ENCODE results near the gene FNDC4. TPM values are rescaled to one million over a fixed set of nuclear protein-coding genes. Genes with fewer than 3 reads are reported as not detected.

Gene FNDC4
- total RNA-seq, 2 donors from 2014 or later, result 11.6 to 14.6 TPM

GRCh38 chr2:27537287-27537686 lies 42.3 kb upstream of the FNDC4 start:
- no peaks in the 10 kb centered on the region for H3K36me3 ChIP-seq (ENCODE audit: control insufficient read depth, insufficient read depth, low read length)
- H3K36me3 Mint-ChIP-seq (ENCODE audit: low read depth), result no peaks in the 10 kb centered on the region
- H3K27ac ChIP-seq (ENCODE audit: low read depth, low read length), result no peak overlapping the region
- no peaks in the 10 kb centered on the region for H3K4me1 ChIP-seq (ENCODE audit: control insufficient read depth, insufficient read depth, low read length)
- H3K4me1 Mint-ChIP-seq, result no peaks in the 10 kb centered on the region
- H3K27me3 ChIP-seq (ENCODE audit: control insufficient read depth, insufficient read depth, low read length, poor library complexity, severe bottlenecking), result peaks cover 37% of the 10 kb centered on the region
- no peak for TF ChIP-seq CTCF (conservative IDR thresholded peaks at IDR 0.05)
- no peak overlapping the region for H3K27ac Mint-ChIP-seq
- no peak for DNase-seq
- H3K4me3 Mint-ChIP-seq, result no peak overlapping the region
- H3K9me3 Mint-ChIP-seq, result peaks cover 12% of the 10 kb centered on the region
- H3K9ac ChIP-seq (ENCODE audit: extremely low read depth, low read length, poor library complexity, severe bottlenecking), result no peak overlapping the region
- 87 to 94% methylated on average over 3 to 4 of the region's 4 CpGs for WGBS, 2 experiments (ENCODE audit: insufficient coverage in 1 of 2, insufficient read length in 1 of 2)
- no peaks in the 10 kb centered on the region for H3K9me3 ChIP-seq (ENCODE audit: control insufficient read depth, low read length)
- H3K27me3 Mint-ChIP-seq (ENCODE audit: insufficient read depth), result peaks cover 27% of the 10 kb centered on the region
- H3K4me3 ChIP-seq (ENCODE audit: low read length), result no peak overlapping the region

DNA sequence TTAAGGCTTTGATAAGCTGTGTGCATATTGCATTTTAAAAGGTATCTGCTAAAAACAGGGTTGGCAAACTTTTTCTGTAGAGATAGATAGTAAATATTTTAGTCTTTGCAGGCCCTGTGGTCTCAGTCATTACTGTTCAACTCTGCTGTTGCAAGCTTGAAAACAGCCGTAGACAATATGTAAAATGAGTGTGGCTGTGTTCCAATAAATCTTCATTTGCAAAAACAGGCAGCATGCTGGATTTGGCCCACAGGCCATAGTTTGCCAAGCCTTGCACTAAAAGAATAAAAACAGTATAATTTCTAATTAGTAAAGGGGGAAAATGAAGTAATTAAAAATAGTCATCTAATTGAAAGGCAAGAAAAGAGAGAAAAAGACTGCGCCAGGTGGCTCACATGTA lies 37.0 kb upstream of the FNDC4 start:
- no peaks in the 10 kb centered on the region for H3K4me1 ChIP-seq (ENCODE audit: control insufficient read depth, insufficient read depth, low read length)

DNA sequence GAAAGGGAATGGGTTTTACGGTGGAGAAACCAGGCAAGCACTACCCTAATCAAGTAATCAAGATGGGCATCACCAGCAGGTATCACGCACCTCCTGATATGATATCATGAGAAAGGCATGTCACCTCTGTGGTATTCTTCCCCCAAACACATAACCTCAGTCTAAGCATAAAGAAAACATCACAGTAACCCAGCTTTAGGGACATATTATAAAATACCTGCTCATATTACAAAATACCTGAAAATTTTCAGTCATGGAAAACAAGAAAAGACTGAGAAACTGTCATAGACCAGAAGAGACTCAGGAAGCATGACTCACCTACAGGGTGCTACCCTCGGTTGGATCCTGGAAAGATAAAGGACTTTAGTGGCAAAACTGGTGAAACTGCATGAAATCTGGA lies 32.2 kb upstream of the FNDC4 start:
- H3K36me3 Mint-ChIP-seq (ENCODE audit: low read depth), result no peaks in the 10 kb centered on the region
- peaks cover 7% of the 10 kb centered on the region for H3K4me1 Mint-ChIP-seq
- no peak overlapping the region for H3K27ac Mint-ChIP-seq
- Histone ChIP-seq H3K36me3 (ENCODE audit: control insufficient read depth, insufficient read depth, low read length) (no peaks in the 10 kb centered on the region), H3K27ac (ENCODE audit: low read depth, low read length) (no peak overlapping the region), H3K9ac (ENCODE audit: extremely low read depth, low read length, poor library complexity, severe bottlenecking) (no peak overlapping the region), H3K9me3 (ENCODE audit: control insufficient read depth, low read length) (no peaks in the 10 kb centered on the region), H3K27me3 (ENCODE audit: control insufficient read depth, insufficient read depth, low read length, poor library complexity, severe bottlenecking) (peaks cover 42% of the 10 kb centered on the region), H3K4me1 (ENCODE audit: control insufficient read depth, insufficient read depth, low read length) (no peaks in the 10 kb centered on the region), H3K4me3 (ENCODE audit: low read length) (no peak overlapping the region)
- no peak overlapping the region for H3K4me3 Mint-ChIP-seq
- peaks cover 4% of the 10 kb centered on the region for H3K9me3 Mint-ChIP-seq
- WGBS, 2 experiments (ENCODE audit: insufficient coverage in 1 of 2, insufficient read length in 1 of 2), result 80 to 84% methylated on average over 2 to 3 of the region's 3 CpGs
- no peak for DNase-seq
- H3K27me3 Mint-ChIP-seq (ENCODE audit: insufficient read depth), result peaks cover 36% of the 10 kb centered on the region
- TF ChIP-seq CTCF (conservative IDR thresholded peaks at IDR 0.05), result no peak

More for the DNA sequence above, 37.0 kb upstream of the FNDC4 start:
- Histone ChIP-seq H3K27me3 (ENCODE audit: control insufficient read depth, insufficient read depth, low read length, poor library complexity, severe bottlenecking) (peaks cover 31% of the 10 kb centered on the region), H3K9me3 (ENCODE audit: control insufficient read depth, low read length) (no peaks in the 10 kb centered on the region), H3K36me3 (ENCODE audit: control insufficient read depth, insufficient read depth, low read length) (no peaks in the 10 kb centered on the region), H3K4me3 (ENCODE audit: low read length) (no peak overlapping the region), H3K27ac (ENCODE audit: low read depth, low read length) (no peak overlapping the region), H3K9ac (ENCODE audit: extremely low read depth, low read length, poor library complexity, severe bottlenecking) (no peak overlapping the region)
- Mint-ChIP-seq H3K27me3 (ENCODE audit: insufficient read depth) (peaks cover 21% of the 10 kb centered on the region), H3K4me3 (no peak overlapping the region), H3K36me3 (ENCODE audit: low read depth) (no peaks in the 10 kb centered on the region), H3K27ac (no peak overlapping the region), H3K4me1 (peaks cover 2% of the 10 kb centered on the region), H3K9me3 (peaks cover 4% of the 10 kb centered on the region)
- TF ChIP-seq CTCF (conservative IDR thresholded peaks at IDR 0.05), result no peak
- no peak for DNase-seq
- 78 to 95% methylated on average over 1 to 2 of the region's 2 CpGs for WGBS, 2 experiments (ENCODE audit: insufficient coverage in 1 of 2, insufficient read length in 1 of 2)
